Astrocyte (in vitro differentiated cells and primary cell): ENCODE results near the gene ATXN7. TPM values are rescaled to one million over a fixed set of nuclear protein-coding genes. Genes with fewer than 3 reads are reported as not detected.

Experiments used
- DNase-seq: peaks from one replicate; pipeline ENCODE4 v3.0.0-alpha.2; 2010; ENCODE audit warnings: low read depth
- FAIRE-seq: peaks from 2 replicates; lab custom pipeline; 2011; peaks lifted over from hg19 to GRCh38; lab: Jason Lieb, UNC
- H2AFZ ChIP-seq: 2 replicates; pipeline ENCODE4 v1.6.0; 2012; ENCODE audit warnings: low read depth, low read length, inconsistent platforms
- H3K27ac ChIP-seq: 2 replicates; pipeline ENCODE4 v1.5.1; 2011; ENCODE audit warnings: low read depth, low read length, inconsistent platforms
- H3K27me3 ChIP-seq: 2 replicates; pipeline ENCODE4 v1.6.0; 2011; ENCODE audit warnings: low read length, inconsistent platforms; ENCODE audit not compliant: insufficient read depth
- H3K36me3 ChIP-seq: 2 replicates; pipeline ENCODE4 v1.5.1; 2011; ENCODE audit warnings: low read length, inconsistent platforms; ENCODE audit not compliant: insufficient read depth
- H3K4me1 ChIP-seq: 2 replicates; pipeline ENCODE4 v1.5.1; 2011; ENCODE audit warnings: low read length, inconsistent platforms; ENCODE audit not compliant: insufficient read depth
- H3K4me2 ChIP-seq: 2 replicates; pipeline ENCODE4 v1.6.0; 2012; ENCODE audit warnings: low read length, inconsistent platforms
- H3K4me3 ChIP-seq: 2 replicates; pipeline ENCODE4 v1.5.1; 2011; ENCODE audit warnings: low read depth, mild to moderate bottlenecking, low read length, inconsistent platforms; ENCODE audit not compliant: insufficient read depth
- H3K79me2 ChIP-seq: 2 replicates; pipeline ENCODE4 v1.6.0; 2012; ENCODE audit warnings: mild to moderate bottlenecking, low read length, inconsistent platforms; ENCODE audit not compliant: insufficient read depth
- H3K9ac ChIP-seq: 2 replicates; pipeline ENCODE4 v1.6.0; 2012; ENCODE audit warnings: mild to moderate bottlenecking, low read length, inconsistent platforms
- H3K9me3 ChIP-seq: 2 replicates; pipeline ENCODE4 v1.5.1; 2012; ENCODE audit warnings: low read depth, mild to moderate bottlenecking, low read length, inconsistent platforms; ENCODE audit not compliant: insufficient read depth
- H4K20me1 ChIP-seq: 2 replicates; pipeline ENCODE4 v1.6.0; 2012; ENCODE audit warnings: low read length, inconsistent platforms; ENCODE audit not compliant: insufficient read depth
- H3K27ac Mint-ChIP-seq: one replicate; pipeline ENCODE4 v1.8.0; 2021; ENCODE audit warnings: mild to moderate bottlenecking, mixed read lengths; ENCODE audit not compliant: unreplicated experiment
- H3K27me3 Mint-ChIP-seq: one replicate; pipeline ENCODE4 v1.8.0; 2021; ENCODE audit warnings: low read depth, mixed read lengths; ENCODE audit not compliant: unreplicated experiment
- H3K36me3 Mint-ChIP-seq: one replicate; pipeline ENCODE4 v1.8.0; 2021; ENCODE audit warnings: low read depth, mixed read lengths; ENCODE audit not compliant: unreplicated experiment
- H3K4me1 Mint-ChIP-seq: one replicate; pipeline ENCODE4 v1.8.0; 2021; ENCODE audit warnings: low read depth, mixed read lengths; ENCODE audit not compliant: unreplicated experiment
- H3K4me3 Mint-ChIP-seq: one replicate; pipeline ENCODE4 v1.8.0; 2021; ENCODE audit warnings: mild to moderate bottlenecking, moderate library complexity, mixed read lengths; ENCODE audit not compliant: unreplicated experiment
- H3K9me3 Mint-ChIP-seq: one replicate; pipeline ENCODE4 v1.8.0; 2021; ENCODE audit warnings: mild to moderate bottlenecking, mixed read lengths; ENCODE audit not compliant: unreplicated experiment
- CTCF ChIP-seq: IDR thresholded peaks from 2 replicates; pipeline ENCODE4 v1.5.1; 2011; ENCODE audit warnings: low read depth, mild to moderate bottlenecking, inconsistent platforms, low read length, moderate library complexity; ENCODE audit not compliant: insufficient read depth
- EZH2 ChIP-seq: IDR thresholded peaks from 2 replicates; pipeline ENCODE4 v1.6.1; 2012; ENCODE audit warnings: mild to moderate bottlenecking, low read length, inconsistent platforms; ENCODE audit not compliant: insufficient read depth
- total RNA-seq: library from RNA; stranded (reverse); gene quantifications from 2 replicates; pipeline ENCODE4 v1.2.1, GENCODE V29; 2021

ATXN7 gene
- total RNA-seq, 1 donor from 2014 or later = 17.6 TPM

- FAIRE-seq = no peak
- H3K79me2 ChIP-seq = peaks cover 35% of the 10 kb centered on the region
- H3K27ac Mint-ChIP-seq = no peak overlapping the region
Measured at GRCh38 chr3:63922491-63923199, 59.0 kb downstream of the ATXN7 start.

GRCh38 chr3:63926309-63926708 lies 62.6 kb downstream of the ATXN7 start:
- Histone ChIP-seq H3K9me3 (no peaks in the 10 kb centered on the region), H3K27ac (no peak overlapping the region), H3K4me2 (no peak overlapping the region), H3K79me2 (peaks cover 46% of the 10 kb centered on the region), H3K4me3 (no peak overlapping the region), H4K20me1 (peaks cover 78% of the 10 kb centered on the region), H3K9ac (no peak overlapping the region), H3K4me1 (no peaks in the 10 kb centered on the region), H2AFZ (no peak overlapping the region), H3K27me3 (no peaks in the 10 kb centered on the region), H3K36me3 (peaks cover 9% of the 10 kb centered on the region)
- Mint-ChIP-seq H3K27me3 (no peaks in the 10 kb centered on the region), H3K4me1 (peaks cover 3% of the 10 kb centered on the region), H3K27ac (no peak overlapping the region), H3K4me3 (no peak overlapping the region), H3K9me3 (peaks cover 8% of the 10 kb centered on the region), H3K36me3 (peaks cover 46% of the 10 kb centered on the region)
- DNase-seq = no peak
- TF ChIP-seq EZH2 = no peak
- no peak for TF ChIP-seq CTCF
- no peak for FAIRE-seq

More at GRCh38 chr3:63922491-63923199, 59.0 kb downstream of the ATXN7 start:
- peaks cover 45% of the 10 kb centered on the region for H3K36me3 Mint-ChIP-seq
- no peaks in the 10 kb centered on the region for H3K27me3 Mint-ChIP-seq
- H3K4me3 Mint-ChIP-seq = no peak overlapping the region
- Histone ChIP-seq H2AFZ (no peak overlapping the region), H3K4me2 (no peak overlapping the region), H3K27me3 (no peaks in the 10 kb centered on the region), H3K4me1 (no peaks in the 10 kb centered on the region), H3K36me3 (peaks cover 25% of the 10 kb centered on the region), H4K20me1 (peaks cover 80% of the 10 kb centered on the region), H3K27ac (no peak overlapping the region), H3K9ac (no peak overlapping the region), H3K4me3 (no peak overlapping the region), H3K9me3 (no peaks in the 10 kb centered on the region)
- DNase-seq = no peak
- peaks cover 1% of the 10 kb centered on the region for H3K4me1 Mint-ChIP-seq
- TF ChIP-seq CTCF (no peak), EZH2 (no peak)
- H3K9me3 Mint-ChIP-seq = peaks cover 8% of the 10 kb centered on the region
